OCI-LY7 (cell line): Measurements from ENCODE around the gene IP6K2.

Experiments used
- EZH2phosphoT487 ChIP-seq: fragments of 200-600 bp; sonication (generic); IDR thresholded peaks from 2 replicates; pipeline ENCODE4 v1.6.1; 2018; ENCODE audit warnings: low read depth, borderline replicate concordance, mild to moderate bottlenecking, mixed run types, antibody characterized with exemption, low read length, moderate library complexity, mixed read lengths
- TF ChIP-seq, protein P1 (sequence below): fragments of 200-600 bp; sonication (generic); conservative IDR thresholded peaks from 2 replicates; pipeline ENCODE4 v1.5.1; 2014; ENCODE audit warnings: mild to moderate bottlenecking, antibody characterized with exemption, low read length, moderate library complexity, mixed read lengths

DNA sequence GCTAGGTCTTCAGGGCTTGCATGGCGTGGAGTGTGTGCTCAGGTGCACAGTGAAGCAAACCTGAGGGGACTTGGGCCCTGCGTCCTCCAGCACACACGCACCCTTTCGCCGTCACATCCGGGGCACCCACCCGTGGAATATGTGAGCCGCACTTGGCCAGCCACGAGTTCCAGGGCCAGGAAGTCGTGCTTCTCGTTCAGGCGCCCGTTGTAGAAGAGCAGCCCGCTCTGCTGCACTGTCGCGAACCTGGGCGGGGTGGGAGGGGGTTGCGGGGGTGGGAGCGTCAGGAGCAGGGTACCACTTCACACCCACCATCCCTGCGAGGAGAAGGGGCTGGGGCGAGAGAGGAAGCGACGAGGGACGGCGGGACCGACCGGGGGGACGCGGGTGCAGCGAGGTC, 61.4 kb downstream of the IP6K2 start:
- TF ChIP-seq, protein P1, sequence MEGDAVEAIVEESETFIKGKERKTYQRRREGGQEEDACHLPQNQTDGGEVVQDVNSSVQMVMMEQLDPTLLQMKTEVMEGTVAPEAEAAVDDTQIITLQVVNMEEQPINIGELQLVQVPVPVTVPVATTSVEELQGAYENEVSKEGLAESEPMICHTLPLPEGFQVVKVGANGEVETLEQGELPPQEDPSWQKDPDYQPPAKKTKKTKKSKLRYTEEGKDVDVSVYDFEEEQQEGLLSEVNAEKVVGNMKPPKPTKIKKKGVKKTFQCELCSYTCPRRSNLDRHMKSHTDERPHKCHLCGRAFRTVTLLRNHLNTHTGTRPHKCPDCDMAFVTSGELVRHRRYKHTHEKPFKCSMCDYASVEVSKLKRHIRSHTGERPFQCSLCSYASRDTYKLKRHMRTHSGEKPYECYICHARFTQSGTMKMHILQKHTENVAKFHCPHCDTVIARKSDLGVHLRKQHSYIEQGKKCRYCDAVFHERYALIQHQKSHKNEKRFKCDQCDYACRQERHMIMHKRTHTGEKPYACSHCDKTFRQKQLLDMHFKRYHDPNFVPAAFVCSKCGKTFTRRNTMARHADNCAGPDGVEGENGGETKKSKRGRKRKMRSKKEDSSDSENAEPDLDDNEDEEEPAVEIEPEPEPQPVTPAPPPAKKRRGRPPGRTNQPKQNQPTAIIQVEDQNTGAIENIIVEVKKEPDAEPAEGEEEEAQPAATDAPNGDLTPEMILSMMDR: no peak
- no peak for TF ChIP-seq EZH2phosphoT487
